Activated T-cell treated with anti-CD3 and anti-CD28 coated beads, Interleukin-2, amount 50 U/mL, for 24 hours (primary cell): Measurements from ENCODE around the gene BCAN.

ENCODE experiments used
- DNase-seq: peaks from one replicate; pipeline ENCODE4 v3.0.0-alpha.2; 2020
- H3K27ac Mint-ChIP-seq: 2 replicates; pipeline ENCODE4 v1.8.0; 2020; ENCODE audit warnings: mild to moderate bottlenecking, mixed read lengths
- H3K27me3 Mint-ChIP-seq: 2 replicates; pipeline ENCODE4 v1.8.0; 2020; ENCODE audit warnings: mixed read lengths
- H3K36me3 Mint-ChIP-seq: 2 replicates; pipeline ENCODE4 v1.8.0; 2020; ENCODE audit warnings: low read depth, mixed read lengths
- H3K4me1 Mint-ChIP-seq: 2 replicates; pipeline ENCODE4 v1.8.0; 2020; ENCODE audit warnings: low read depth, mixed read lengths
- H3K4me3 Mint-ChIP-seq: 2 replicates; pipeline ENCODE4 v1.8.0; 2020; ENCODE audit warnings: mild to moderate bottlenecking, moderate library complexity, mixed read lengths
- H3K9me3 Mint-ChIP-seq: 2 replicates; pipeline ENCODE4 v1.8.0; 2020; ENCODE audit warnings: mixed read lengths

Gene BCAN

GRCh38 chr1:156668801-156669637 is 27.1 kb downstream of the BCAN start:
- Mint-ChIP-seq H3K27ac (no peak overlapping the region), H3K4me1 (no peaks in the 10 kb centered on the region), H3K4me3 (no peak overlapping the region), H3K9me3 (no peaks in the 10 kb centered on the region), H3K36me3 (no peaks in the 10 kb centered on the region), H3K27me3 (peaks cover 5% of the 10 kb centered on the region)
- DNase-seq: no peak

DNA sequence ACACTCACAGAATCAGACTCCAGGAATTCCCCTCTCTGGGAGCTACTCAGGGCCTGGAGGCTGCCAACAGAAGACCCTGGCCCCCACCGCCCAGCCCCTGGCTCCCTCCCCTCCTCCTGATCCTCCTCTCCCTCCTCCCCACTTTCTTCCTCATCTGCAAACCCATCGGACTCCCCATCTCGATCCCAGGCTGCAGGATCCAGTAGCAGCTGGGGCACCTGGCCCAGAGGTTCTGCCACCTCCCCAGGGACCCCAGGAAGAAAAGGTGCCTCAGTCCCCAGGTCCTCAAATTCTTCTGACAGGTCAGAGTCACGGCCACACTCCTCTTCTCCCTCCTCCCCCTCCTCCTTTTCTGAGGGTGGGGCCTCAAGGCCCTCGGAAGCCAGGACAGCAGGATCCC is 27.9 kb downstream of the BCAN start:
- Mint-ChIP-seq H3K27me3 (peaks cover 11% of the 10 kb centered on the region), H3K4me3 (no peak overlapping the region), H3K36me3 (no peaks in the 10 kb centered on the region), H3K4me1 (no peaks in the 10 kb centered on the region), H3K9me3 (no peaks in the 10 kb centered on the region), H3K27ac (no peak overlapping the region)
- DNase-seq: no peak

DNA sequence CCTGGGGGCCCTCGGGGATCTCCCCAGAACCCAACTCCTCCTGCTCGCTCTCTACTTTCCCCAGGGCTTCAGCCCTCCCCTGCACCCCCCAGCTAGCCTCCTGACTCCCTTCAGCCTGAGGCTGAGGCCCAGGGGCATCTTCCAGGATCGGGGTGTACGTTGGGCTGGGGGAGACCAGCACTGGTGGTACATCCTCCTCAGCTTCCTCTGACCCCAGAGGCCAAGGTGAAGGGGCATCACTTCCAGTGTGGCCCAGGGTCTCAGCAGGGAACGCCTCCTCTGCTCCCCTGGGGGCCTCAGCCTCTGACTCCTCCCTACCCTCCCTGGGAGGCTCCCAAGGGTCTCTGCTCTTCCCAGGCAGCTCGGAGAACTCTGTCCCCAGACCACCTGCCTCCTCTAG is 28.4 kb downstream of the BCAN start:
- no peak overlapping the region for H3K4me3 Mint-ChIP-seq
- no peak for DNase-seq
- H3K27ac Mint-ChIP-seq: no peak overlapping the region
- H3K36me3 Mint-ChIP-seq: no peaks in the 10 kb centered on the region
- peaks cover 16% of the 10 kb centered on the region for H3K27me3 Mint-ChIP-seq
- no peaks in the 10 kb centered on the region for H3K9me3 Mint-ChIP-seq
- no peaks in the 10 kb centered on the region for H3K4me1 Mint-ChIP-seq

DNA sequence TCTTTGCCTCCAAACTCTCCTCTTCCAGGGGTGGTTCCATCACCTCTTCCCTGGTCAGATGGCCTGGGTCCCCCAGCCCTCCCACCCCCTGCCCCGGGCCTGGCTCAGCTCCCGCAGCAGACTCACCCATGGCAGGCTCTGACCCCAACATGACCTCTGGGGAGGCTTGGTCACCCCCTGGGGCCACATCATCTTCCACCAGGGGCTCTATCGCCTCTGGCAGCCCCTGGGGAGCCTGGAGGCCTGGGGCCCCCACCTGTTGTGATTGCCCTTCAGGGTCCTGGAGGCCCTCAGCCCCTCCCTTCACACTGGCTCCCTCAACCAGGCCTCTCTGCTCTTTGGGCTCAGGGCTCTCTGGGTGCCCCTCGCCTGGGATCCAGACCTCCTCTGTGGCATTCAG is 28.9 kb downstream of the BCAN start:
- no peak overlapping the region for H3K4me3 Mint-ChIP-seq
- H3K27me3 Mint-ChIP-seq: peaks cover 20% of the 10 kb centered on the region
- H3K9me3 Mint-ChIP-seq: no peaks in the 10 kb centered on the region
- H3K36me3 Mint-ChIP-seq: no peaks in the 10 kb centered on the region
- no peaks in the 10 kb centered on the region for H3K4me1 Mint-ChIP-seq
- no peak for DNase-seq
- no peak overlapping the region for H3K27ac Mint-ChIP-seq

- DNase-seq: no peak
- no peaks in the 10 kb centered on the region for H3K4me1 Mint-ChIP-seq
- no peak overlapping the region for H3K4me3 Mint-ChIP-seq
- H3K9me3 Mint-ChIP-seq: no peaks in the 10 kb centered on the region
- peaks cover 25% of the 10 kb centered on the region for H3K27me3 Mint-ChIP-seq
- H3K36me3 Mint-ChIP-seq: no peaks in the 10 kb centered on the region
- no peak overlapping the region for H3K27ac Mint-ChIP-seq
Observed at GRCh38 chr1:156671804-156672203, 29.9 kb downstream of the BCAN start.

DNA sequence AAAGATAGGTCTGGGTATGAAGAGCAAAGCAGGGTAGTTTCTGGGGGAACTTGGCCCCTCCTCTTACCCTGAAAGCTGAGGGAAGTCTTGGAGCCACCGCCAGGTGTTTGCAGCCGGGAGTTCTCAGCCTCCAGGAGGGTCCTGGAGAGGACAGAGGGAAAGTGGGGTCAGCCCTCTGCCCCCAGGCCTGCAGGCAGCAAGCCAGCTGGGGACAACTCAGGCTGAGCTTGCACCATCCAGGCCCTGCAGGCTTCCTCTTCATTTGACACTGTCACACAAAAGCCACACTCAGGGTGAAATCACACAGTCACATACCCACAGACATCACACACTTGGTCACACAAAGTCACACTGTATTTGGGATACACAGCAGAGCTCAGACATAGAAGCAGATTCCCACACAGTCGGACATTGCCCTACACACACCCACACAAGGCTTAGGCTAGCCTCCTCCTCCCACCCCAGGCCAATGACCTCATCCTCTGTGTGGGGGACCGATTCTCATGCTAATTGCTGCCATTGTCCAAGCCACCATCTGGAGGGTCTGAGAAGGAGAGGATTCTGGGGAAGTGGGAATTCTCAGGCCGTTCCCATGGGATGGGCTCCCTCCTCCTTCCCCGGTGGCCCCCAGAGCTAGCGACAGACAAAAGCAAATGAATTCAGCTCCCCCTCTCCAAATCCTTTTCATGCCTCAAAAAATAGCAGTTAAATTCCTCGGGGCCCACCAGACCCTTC is 31.6 kb downstream of the BCAN start:
- Mint-ChIP-seq H3K9me3 (no peaks in the 10 kb centered on the region), H3K27me3 (peaks cover 43% of the 10 kb centered on the region), H3K4me3 (no peak overlapping the region), H3K27ac (no peak overlapping the region), H3K4me1 (peaks cover 14% of the 10 kb centered on the region), H3K36me3 (no peaks in the 10 kb centered on the region)
- DNase-seq: no peak

DNA sequence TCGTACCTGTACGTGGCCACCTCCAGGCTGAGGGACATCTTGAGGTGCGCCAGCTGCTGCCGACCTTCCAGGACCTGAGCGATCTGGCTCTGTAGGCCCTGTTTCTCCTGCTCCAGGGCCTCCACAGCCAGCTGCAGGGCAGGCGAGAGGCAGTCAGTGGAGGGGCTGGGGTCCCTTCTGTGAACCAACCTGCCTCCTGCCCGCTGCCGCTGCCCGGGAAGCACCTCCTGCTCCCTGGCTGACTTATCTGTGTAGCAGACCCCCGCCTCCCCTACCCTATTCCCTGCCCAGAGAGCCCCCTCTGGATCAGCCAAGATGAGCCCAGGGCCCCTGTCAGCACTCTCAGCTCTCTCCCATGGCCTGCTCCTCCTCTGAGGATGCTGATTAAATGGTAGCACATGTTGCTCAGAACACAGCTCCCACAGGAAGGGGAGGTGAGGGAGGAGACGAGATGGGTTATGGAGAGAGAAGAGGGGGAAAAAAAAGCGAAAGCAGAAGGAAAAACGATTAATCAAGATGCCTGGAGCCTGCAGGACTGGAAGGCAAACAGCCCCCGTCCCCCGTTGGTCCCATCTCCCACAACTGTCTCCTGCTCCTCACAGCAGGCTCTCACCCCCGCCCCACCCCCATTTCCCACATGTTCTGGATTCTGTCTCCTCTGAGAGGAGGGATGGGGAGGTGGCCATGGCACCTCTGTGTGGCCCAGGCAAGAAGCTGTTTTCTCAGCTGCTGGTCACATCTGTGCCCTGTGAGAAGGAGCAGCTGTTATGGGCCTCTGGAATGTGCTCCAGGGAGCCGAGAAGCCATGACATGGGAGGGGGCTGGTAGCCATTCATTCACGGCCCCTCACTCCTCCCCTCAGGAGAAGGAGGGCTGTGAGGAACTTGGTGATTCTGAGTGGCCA is 33.5 kb downstream of the BCAN start:
- Mint-ChIP-seq H3K4me1 (peaks cover 14% of the 10 kb centered on the region), H3K9me3 (no peaks in the 10 kb centered on the region), H3K27me3 (peaks cover 60% of the 10 kb centered on the region), H3K4me3 (no peak overlapping the region), H3K36me3 (no peaks in the 10 kb centered on the region), H3K27ac (no peak overlapping the region)
- no peak for DNase-seq

DNA sequence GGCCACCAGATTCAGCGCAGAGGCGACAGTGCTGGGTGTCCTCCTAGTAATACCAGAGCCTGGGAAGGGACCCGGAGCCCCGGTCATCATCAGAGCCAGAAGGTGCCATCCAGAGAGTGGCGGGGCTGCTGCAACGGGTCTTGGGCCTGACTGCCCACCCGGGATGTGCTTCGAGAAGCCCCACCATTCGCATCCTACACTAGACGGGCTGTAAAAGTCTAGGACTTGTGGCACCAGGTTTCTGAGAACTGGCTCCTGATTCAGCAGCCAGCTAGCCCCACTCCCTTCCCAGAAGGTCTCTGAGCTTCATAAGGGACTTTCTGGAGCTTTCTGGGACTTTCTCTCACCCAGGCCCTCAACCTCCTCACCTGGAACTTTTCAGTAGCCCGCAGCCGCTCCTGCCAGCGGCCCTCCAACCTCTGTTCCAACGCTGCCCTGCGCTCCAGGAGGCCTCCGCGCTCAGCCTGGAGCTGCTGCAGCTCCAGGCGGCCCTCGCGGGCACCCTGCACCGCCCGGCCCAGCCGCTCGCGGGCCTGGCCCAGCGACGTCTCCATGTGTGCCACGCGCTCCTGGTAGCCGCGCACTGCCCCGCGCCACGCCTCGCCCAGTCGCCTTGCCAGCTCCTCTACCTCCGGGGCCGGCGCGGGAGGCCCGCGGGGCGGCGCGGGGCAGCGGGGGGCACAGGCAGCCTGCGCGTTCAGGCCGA is 34.4 kb downstream of the BCAN start:
- Mint-ChIP-seq H3K27ac (no peak overlapping the region), H3K4me3 (no peak overlapping the region)

DNA sequence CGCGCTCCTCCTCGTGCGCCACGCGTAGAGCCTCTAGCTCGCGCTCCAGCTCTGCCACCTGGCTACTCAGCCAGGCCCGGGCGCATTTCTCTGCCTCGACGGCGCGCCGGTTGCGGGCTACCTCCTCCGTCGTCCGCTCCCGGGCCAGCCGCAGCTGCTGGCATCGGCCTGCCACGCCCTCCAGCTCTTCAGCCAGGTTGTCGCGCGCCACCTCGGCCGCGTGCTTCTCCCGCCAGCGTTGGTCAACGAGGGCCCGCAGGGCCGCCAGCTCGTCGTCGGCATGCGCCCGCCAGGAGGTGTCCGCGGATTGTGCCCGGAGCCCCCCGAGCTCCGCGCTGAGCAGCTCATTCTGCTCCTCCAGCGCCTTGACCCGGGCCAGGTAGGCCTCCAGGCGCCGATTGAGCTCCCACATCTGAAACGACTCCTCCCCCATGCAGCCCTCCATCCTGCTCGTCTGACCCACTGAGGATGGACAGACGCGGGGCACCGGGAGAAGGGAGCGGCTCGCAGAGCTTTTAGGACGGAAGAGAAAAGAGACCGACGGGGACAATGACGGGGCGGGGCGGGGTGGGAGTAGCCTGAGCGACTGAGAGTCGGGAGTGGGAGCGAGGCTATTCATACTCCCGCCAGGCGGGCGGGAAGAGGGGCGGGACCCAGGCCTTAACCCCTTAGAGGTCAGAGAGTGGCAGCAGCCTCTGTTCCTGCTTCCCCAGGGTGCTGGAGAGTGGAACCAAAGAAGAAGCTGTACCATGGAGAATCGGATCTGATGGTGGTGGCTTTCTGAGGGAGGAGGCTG is 35.1 kb downstream of the BCAN start, which contains the start of gene NES:
NES (minus strand) TSS at position 588 of the 796 bp plus-strand sequence; CDS start at position 445, 143 bp downstream.
- peaks cover 14% of the 10 kb centered on the region for H3K4me1 Mint-ChIP-seq
- peak within 1 kb of the TSS; percentile 40 for H3K4me3 Mint-ChIP-seq
- H3K36me3 Mint-ChIP-seq: no peaks in the 10 kb centered on the region
- peaks cover 71% of the 10 kb centered on the region for H3K27me3 Mint-ChIP-seq
- peak; percentile 35 for DNase-seq
- no peak within 1 kb of the TSS for H3K27ac Mint-ChIP-seq
- H3K9me3 Mint-ChIP-seq: no peaks in the 10 kb centered on the region

More for the DNA sequence above, 34.4 kb downstream of the BCAN start:
- Mint-ChIP-seq H3K27me3 (peaks cover 65% of the 10 kb centered on the region), H3K4me1 (peaks cover 14% of the 10 kb centered on the region), H3K9me3 (no peaks in the 10 kb centered on the region), H3K36me3 (no peaks in the 10 kb centered on the region)
- DNase-seq: no peak

GRCh38 chr1:156677616-156678596 is 36.0 kb downstream of the BCAN start:
- no peak overlapping the region for H3K27ac Mint-ChIP-seq
- H3K27me3 Mint-ChIP-seq: peaks cover 75% of the 10 kb centered on the region
- no peak overlapping the region for H3K4me3 Mint-ChIP-seq
- H3K36me3 Mint-ChIP-seq: no peaks in the 10 kb centered on the region
- H3K9me3 Mint-ChIP-seq: no peaks in the 10 kb centered on the region
- peaks cover 14% of the 10 kb centered on the region for H3K4me1 Mint-ChIP-seq
- peak; percentile 60 for DNase-seq

DNA sequence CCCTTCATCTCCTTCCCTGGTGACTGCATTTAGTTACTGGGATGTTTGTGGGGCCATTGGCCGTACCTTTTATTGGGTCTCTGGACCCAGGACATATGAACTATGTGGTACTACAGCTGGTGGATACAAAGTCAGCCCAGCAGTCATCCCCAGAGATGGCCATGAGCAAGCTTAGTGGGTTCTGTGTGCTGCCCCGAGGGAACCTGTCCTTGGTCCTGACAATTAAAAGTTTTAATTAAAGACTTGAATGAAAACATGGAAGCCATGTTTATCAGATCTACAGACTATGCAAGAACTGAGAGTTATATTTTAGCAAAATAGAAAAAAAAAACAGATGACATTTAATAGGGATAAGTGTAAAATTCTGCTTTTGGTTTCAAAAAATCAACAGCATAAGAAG is 38.1 kb downstream of the BCAN start:
- Mint-ChIP-seq H3K36me3 (no peaks in the 10 kb centered on the region), H3K27me3 (peaks cover 73% of the 10 kb centered on the region), H3K9me3 (no peaks in the 10 kb centered on the region), H3K4me3 (no peak overlapping the region), H3K4me1 (peaks cover 32% of the 10 kb centered on the region), H3K27ac (no peak overlapping the region)
- no peak for DNase-seq

- Mint-ChIP-seq H3K4me3 (no peak overlapping the region), H3K4me1 (peaks cover 32% of the 10 kb centered on the region), H3K9me3 (no peaks in the 10 kb centered on the region), H3K27me3 (peaks cover 64% of the 10 kb centered on the region), H3K27ac (no peak overlapping the region), H3K36me3 (no peaks in the 10 kb centered on the region)
- no peak for DNase-seq
Observed at GRCh38 chr1:156681196-156681960, 39.5 kb downstream of the BCAN start.
